Astrocyte of the cerebellum (primary cell): ENCODE results near the gene AGO3.
A peak's percentile ranks its signal among the peaks of the same experiment; 100 is the strongest.

Experiments
- DNase-seq: peaks from one replicate; pipeline ENCODE4 v3.0.0-alpha.2; 2011; ENCODE audit warnings: low read depth
- H3K4me3 ChIP-seq: 2 replicates; pipeline ENCODE4 v1.5.1; 2011; ENCODE audit warnings: mild to moderate bottlenecking, low read depth, low read length, moderate library complexity
- in situ Hi-C: cut with HindIII; loops from 2 replicates; pipeline ENCODE4 v1.10.0; 2017; ENCODE audit warnings: low sequenced_read_pairs
- TF ChIP-seq, protein P1 (sequence below): IDR thresholded peaks from 2 replicates; pipeline ENCODE4 v1.5.1; 2012; ENCODE audit warnings: low read length, low read depth, moderate library complexity, mild to moderate bottlenecking; ENCODE audit errors: missing control alignments

The AGO3 gene

GRCh38 chr1:36096500-36097432 is 165.9 kb downstream of the AGO3 start:
- DNase-seq: no peak
- TF ChIP-seq, protein P1, sequence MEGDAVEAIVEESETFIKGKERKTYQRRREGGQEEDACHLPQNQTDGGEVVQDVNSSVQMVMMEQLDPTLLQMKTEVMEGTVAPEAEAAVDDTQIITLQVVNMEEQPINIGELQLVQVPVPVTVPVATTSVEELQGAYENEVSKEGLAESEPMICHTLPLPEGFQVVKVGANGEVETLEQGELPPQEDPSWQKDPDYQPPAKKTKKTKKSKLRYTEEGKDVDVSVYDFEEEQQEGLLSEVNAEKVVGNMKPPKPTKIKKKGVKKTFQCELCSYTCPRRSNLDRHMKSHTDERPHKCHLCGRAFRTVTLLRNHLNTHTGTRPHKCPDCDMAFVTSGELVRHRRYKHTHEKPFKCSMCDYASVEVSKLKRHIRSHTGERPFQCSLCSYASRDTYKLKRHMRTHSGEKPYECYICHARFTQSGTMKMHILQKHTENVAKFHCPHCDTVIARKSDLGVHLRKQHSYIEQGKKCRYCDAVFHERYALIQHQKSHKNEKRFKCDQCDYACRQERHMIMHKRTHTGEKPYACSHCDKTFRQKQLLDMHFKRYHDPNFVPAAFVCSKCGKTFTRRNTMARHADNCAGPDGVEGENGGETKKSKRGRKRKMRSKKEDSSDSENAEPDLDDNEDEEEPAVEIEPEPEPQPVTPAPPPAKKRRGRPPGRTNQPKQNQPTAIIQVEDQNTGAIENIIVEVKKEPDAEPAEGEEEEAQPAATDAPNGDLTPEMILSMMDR: peak; percentile 33
- no peak overlapping the region for H3K4me3 ChIP-seq
- in situ Hi-C loops: no loop called here

- no peak for DNase-seq
- H3K4me3 ChIP-seq: no peak overlapping the region
- TF ChIP-seq, protein P1: no peak
- in situ Hi-C loops: no loop called here
Observed at GRCh38 chr1:36097693-36098585, 167.0 kb downstream of the AGO3 start.

DNA sequence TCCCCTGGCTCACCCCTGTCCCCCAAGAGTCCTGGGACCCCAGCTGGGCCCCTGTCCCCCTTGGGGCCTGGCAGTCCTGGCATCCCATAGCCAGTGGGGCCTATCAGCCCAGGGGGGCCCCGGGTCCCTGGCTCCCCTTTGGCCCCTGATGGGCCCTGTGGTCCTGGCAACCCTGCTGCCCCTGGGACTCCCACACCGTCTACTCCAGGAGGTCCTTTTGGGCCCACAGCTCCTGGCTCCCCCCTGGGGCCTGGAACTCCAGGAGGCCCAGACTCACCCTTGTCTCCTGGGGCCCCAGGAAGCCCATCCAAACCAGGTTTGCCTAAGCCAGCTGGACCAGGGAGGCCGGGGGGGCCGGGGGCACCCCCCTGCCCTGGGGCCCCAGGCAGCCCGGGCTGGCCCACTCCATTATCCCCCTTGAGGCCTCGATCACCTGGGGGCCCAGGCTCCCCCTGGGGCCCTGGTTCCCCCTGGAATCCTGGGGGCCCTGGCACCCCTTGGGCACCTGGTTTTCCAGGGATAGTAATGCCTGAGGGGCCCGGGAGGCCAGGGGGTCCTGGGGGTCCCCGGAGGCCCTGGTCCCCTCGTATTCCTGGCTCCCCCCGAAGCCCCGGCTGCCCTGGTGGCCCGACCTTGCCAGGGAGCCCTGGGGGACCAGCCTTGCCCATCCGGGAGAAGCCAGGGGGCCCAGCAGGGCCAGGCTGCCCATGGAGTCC is 167.9 kb downstream of the AGO3 start:
- in situ Hi-C loops: no loop called here
- TF ChIP-seq, protein P1: no peak
- no peak overlapping the region for H3K4me3 ChIP-seq

GRCh38 chr1:36099681-36100341 is 168.9 kb downstream of the AGO3 start:
- TF ChIP-seq, protein P1: peak; percentile 73
- no peak overlapping the region for H3K4me3 ChIP-seq
- DNase-seq: no peak
- in situ Hi-C loops: no loop called here

More for the DNA sequence above, 167.9 kb downstream of the AGO3 start:
- no peak for DNase-seq

- H3K4me3 ChIP-seq: no peak overlapping the region
- no peak for DNase-seq
- TF ChIP-seq, protein P1: no peak
- in situ Hi-C loops: no loop called here
Observed at GRCh38 chr1:36100376-36100775, 169.5 kb downstream of the AGO3 start.

GRCh38 chr1:36101546-36101945 is 170.6 kb downstream of the AGO3 start:
- H3K4me3 ChIP-seq: no peak overlapping the region
- TF ChIP-seq, protein P1: no peak
- in situ Hi-C loops: no loop called here
- DNase-seq: no peak
